KMS-11 (cell line): ENCODE results near the gene TRIM33.

ENCODE experiments used
- H2AFZ ChIP-seq: fragments of 200-600 bp; sonication (generic); 2 replicates; pipeline ENCODE4 v1.6.1; 2016; ENCODE audit warnings: antibody characterized with exemption, mixed run types, low read depth
- H3K27ac ChIP-seq: fragments of 200-600 bp; sonication (generic); 2 replicates; pipeline ENCODE4 v1.6.1; 2016; ENCODE audit warnings: mild to moderate bottlenecking, mixed run types
- H3K27me3 ChIP-seq: fragments of 200-600 bp; sonication (generic); 2 replicates; pipeline ENCODE4 v1.6.1; 2017; ENCODE audit warnings: mild to moderate bottlenecking, low read depth, mixed run types, moderate library complexity; ENCODE audit not compliant: insufficient read depth
- H3K36me3 ChIP-seq: fragments of 200-600 bp; sonication (generic); 2 replicates; pipeline ENCODE4 v1.6.1; 2017; ENCODE audit warnings: mild to moderate bottlenecking, mixed run types; ENCODE audit not compliant: insufficient read depth
- H3K4me1 ChIP-seq: fragments of 200-600 bp; sonication (generic); 2 replicates; pipeline ENCODE4 v1.6.1; 2016; ENCODE audit warnings: mild to moderate bottlenecking, low read depth, mixed run types; ENCODE audit not compliant: poor library complexity, severe bottlenecking
- H3K4me2 ChIP-seq: fragments of 200-600 bp; sonication (generic); 2 replicates; pipeline ENCODE4 v1.7.0; 2016; ENCODE audit warnings: mild to moderate bottlenecking, mixed run types
- H3K4me3 ChIP-seq: fragments of 200-600 bp; sonication (generic); IDR thresholded peaks from 2 replicates; pipeline ENCODE4 v1.6.1; 2017; ENCODE audit warnings: low read depth, low read length, mixed read lengths; ENCODE audit not compliant: insufficient read depth
- H3K79me2 ChIP-seq: fragments of 200-600 bp; sonication (generic); 2 replicates; pipeline ENCODE4 v1.6.1; 2016; ENCODE audit warnings: low read depth, mixed run types; ENCODE audit not compliant: insufficient read depth
- H3K9ac ChIP-seq: fragments of 200-600 bp; sonication (generic); 2 replicates; pipeline ENCODE4 v1.6.1; 2016; ENCODE audit warnings: mild to moderate bottlenecking, mixed run types
- H4K20me1 ChIP-seq: fragments of 200-600 bp; sonication (generic); 2 replicates; pipeline ENCODE4 v1.6.1; 2016; ENCODE audit warnings: mild to moderate bottlenecking, mixed run types; ENCODE audit not compliant: insufficient read depth
- TF ChIP-seq, protein P1 (sequence below): fragments of 200-600 bp; sonication (generic); conservative IDR thresholded peaks from 2 replicates; pipeline ENCODE4 v1.6.1; 2017; ENCODE audit warnings: low read depth, mild to moderate bottlenecking, antibody characterized with exemption, low read length, moderate library complexity, mixed read lengths

TRIM33 gene

DNA sequence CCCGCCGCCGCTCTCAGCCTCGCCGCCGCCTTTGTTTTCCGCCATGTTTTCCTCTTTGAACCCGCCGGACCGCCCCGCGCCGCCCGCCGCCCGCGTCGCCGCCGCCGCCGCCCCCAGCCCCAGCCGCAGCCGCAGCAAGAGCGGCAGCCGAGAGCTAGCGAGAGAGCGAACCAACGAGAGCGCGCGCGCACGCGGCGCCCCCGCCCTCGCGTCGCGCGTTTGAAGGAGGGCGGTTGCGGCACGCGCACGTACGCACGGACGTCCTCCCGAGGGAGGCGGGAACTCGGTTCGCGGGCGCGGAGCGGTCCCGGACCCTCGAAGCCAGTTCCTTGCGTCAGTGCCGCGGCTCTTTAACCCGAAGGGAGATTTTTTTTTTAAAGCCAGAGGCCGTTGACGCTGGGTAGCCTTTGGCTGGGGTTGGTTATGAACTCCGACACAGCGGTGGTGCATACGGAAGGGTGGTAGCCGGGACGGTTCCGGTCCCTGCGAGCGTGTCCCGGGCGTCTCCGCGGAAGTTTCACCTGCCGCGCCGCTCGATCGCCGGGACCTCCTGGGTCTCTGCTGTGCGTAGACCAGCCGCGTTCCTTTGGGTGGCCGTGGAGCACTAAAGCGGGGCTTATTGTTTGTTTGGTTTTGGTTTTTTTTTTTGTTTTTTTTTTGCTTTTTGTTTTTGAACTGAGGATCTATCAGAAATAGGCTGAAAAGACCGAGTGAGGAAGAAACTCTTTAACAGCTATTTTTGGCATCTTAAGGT is at the start of gene TRIM33:
TSS of gene TRIM33 (minus strand) at position 172 of the 754 bp plus-strand sequence. CDS start at position 45, 127 bp downstream.
- TF ChIP-seq, protein P1, sequence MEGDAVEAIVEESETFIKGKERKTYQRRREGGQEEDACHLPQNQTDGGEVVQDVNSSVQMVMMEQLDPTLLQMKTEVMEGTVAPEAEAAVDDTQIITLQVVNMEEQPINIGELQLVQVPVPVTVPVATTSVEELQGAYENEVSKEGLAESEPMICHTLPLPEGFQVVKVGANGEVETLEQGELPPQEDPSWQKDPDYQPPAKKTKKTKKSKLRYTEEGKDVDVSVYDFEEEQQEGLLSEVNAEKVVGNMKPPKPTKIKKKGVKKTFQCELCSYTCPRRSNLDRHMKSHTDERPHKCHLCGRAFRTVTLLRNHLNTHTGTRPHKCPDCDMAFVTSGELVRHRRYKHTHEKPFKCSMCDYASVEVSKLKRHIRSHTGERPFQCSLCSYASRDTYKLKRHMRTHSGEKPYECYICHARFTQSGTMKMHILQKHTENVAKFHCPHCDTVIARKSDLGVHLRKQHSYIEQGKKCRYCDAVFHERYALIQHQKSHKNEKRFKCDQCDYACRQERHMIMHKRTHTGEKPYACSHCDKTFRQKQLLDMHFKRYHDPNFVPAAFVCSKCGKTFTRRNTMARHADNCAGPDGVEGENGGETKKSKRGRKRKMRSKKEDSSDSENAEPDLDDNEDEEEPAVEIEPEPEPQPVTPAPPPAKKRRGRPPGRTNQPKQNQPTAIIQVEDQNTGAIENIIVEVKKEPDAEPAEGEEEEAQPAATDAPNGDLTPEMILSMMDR, result no peak
- Histone ChIP-seq H3K4me1 (peaks cover 30% of the 10 kb centered on the region), H4K20me1 (0 out of 2 replicates have a peak, but pooled peaks cover 13% of the 10 kb centered on the region), H3K4me3 (peak within 1 kb of the TSS; percentile 69), H3K4me2 (peak within 1 kb of the TSS; percentile 96), H3K79me2 (peaks cover 44% of the 10 kb centered on the region), H3K27ac (peak within 1 kb of the TSS; percentile 88), H2AFZ (peak within 1 kb of the TSS; percentile 81), H3K27me3 (no peaks in the 10 kb centered on the region), H3K9ac (peak within 1 kb of the TSS; percentile 80), H3K36me3 (no peaks in the 10 kb centered on the region)

- Histone ChIP-seq H3K4me2 (no peak overlapping the region), H2AFZ (no peak overlapping the region)
These were observed 48.4 kb upstream of the TRIM33 start for GRCh38 chr1:114559356-114559755.

DNA sequence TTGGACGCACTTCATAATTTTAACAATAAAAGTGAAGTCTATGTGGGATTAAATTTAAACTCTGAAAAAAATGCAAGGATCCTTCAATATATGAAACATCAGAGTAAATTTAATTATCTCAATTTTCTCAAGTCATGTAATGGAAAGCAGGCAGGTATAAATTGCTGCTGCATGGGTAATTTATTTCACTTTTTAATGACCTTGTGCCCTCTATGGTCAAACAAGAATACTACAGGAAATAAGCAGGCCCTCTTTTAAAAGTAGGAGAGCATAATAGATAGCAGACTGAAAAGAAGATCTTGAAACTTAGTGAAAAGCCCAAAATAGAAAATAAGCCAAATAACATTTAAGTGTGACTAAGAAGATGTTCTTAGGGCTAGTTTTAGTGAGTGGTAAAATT is 47.5 kb upstream of the TRIM33 start:
- TF ChIP-seq, protein P1, result peak; percentile 32; the same call in 1 of the 2 replicates
- Histone ChIP-seq H3K36me3 (no peaks in the 10 kb centered on the region), H3K4me3 (no peak overlapping the region), H3K27me3 (no peaks in the 10 kb centered on the region), H4K20me1 (no peaks in the 10 kb centered on the region), H3K9ac (no peak overlapping the region), H2AFZ (no peak overlapping the region), H3K79me2 (no peaks in the 10 kb centered on the region), H3K4me1 (no peaks in the 10 kb centered on the region), H3K27ac (no peak overlapping the region), H3K4me2 (no peak overlapping the region)

More at GRCh38 chr1:114559356-114559755, 48.4 kb upstream of the TRIM33 start:
- no peaks in the 10 kb centered on the region for H3K79me2 ChIP-seq
- H3K9ac ChIP-seq, result no peak overlapping the region
- no peak overlapping the region for H3K4me3 ChIP-seq
- TF ChIP-seq, protein P1, result no peak
- H3K27me3 ChIP-seq, result no peaks in the 10 kb centered on the region
- no peak overlapping the region for H3K27ac ChIP-seq
- no peaks in the 10 kb centered on the region for H3K36me3 ChIP-seq
- no peaks in the 10 kb centered on the region for H3K4me1 ChIP-seq
- no peaks in the 10 kb centered on the region for H4K20me1 ChIP-seq

DNA sequence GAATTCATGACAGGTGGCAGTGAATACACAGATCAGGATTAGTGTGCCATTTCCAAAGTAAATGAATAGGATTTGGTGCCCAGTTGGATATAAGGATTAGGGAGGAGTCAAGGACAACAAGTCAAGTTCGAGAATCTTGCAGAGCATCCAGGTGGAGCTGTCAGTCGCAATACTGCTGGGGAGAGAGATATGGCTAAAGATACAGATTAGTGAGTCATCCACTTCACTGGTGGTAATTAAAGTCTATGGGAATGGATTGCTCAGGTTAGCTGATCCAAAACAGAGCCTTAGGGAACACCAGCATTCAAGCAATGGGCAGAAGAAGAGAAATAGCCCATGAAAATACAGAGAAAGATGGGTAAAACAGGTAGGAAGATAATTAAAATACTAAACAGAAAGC is 43.6 kb upstream of the TRIM33 start:
- Histone ChIP-seq H3K36me3 (no peaks in the 10 kb centered on the region), H3K27me3 (no peaks in the 10 kb centered on the region), H3K4me3 (no peak overlapping the region), H3K4me2 (no peak overlapping the region), H3K79me2 (no peaks in the 10 kb centered on the region), H4K20me1 (no peaks in the 10 kb centered on the region), H3K4me1 (no peaks in the 10 kb centered on the region), H3K9ac (no peak overlapping the region), H2AFZ (no peak overlapping the region), H3K27ac (no peak overlapping the region)
- TF ChIP-seq, protein P1, result no peak
